SK-N-SH (cell line): ENCODE results near the gene TXNRD2. TPM values are rescaled to one million over a fixed set of nuclear protein-coding genes. Genes with fewer than 3 reads are reported as not detected.

ENCODE experiments used
- CTCF ChIA-PET: fragments of 300-600, 350-600 bp; formaldehyde crosslinking; extraction: SDS; loops from one replicate; lab custom pipeline; 2021; lab: Yijun Ruan, JAX
- POLR2A ChIA-PET: fragments of 350-600 bp; sonication (Branson Sonifier 250); formaldehyde crosslinking; extraction: SDS; loops from one replicate; lab custom pipeline; 2020; ENCODE audit warnings: antibody characterized with exemption, inconsistent platforms; lab: Yijun Ruan, JAX
- DNase-seq: peaks from one replicate; pipeline ENCODE4 v3.0.0; 2012
- H2AFZ ChIP-seq: fragments of 200-600 bp; sonication (generic); 2 replicates; pipeline ENCODE4 v1.8.1; 2016; ENCODE audit warnings: antibody characterized with exemption, mild to moderate bottlenecking, low read depth
- H3F3A ChIP-seq: fragments of 200-600 bp; sonication (generic); replicated peaks from 2 replicates; pipeline ENCODE3; 2016; ENCODE audit warnings: antibody characterized with exemption, mild to moderate bottlenecking; ENCODE audit not compliant: insufficient read depth
- H3K27ac ChIP-seq, 2 experiments: fragments of 200-500 bp in 1 of 2; fragments of 200-600 bp in 1 of 2; sonication (Bioruptor generic) in 1 of 2; sonication (generic), shearing (Covaris generic) in 1 of 2; 2 replicates each; pipeline versions ENCODE4 v1.5.1 to v1.6.1; 2014 to 2016; ENCODE audit warnings: low read depth in 2 of 2, inconsistent platforms in 1 of 2, low read length in 1 of 2, mild to moderate bottlenecking in 1 of 2, mixed read lengths in 1 of 2
- H3K27me3 ChIP-seq: fragments of 200-600 bp; sonication (generic), shearing (Covaris generic); 2 replicates; pipeline ENCODE4 v1.6.1; 2016; ENCODE audit warnings: mixed run types; ENCODE audit not compliant: insufficient read depth
- H3K36me3 ChIP-seq, 2 experiments: fragments of 200-500 bp in 1 of 2; fragments of 200-600 bp in 1 of 2; sonication (Bioruptor generic) in 1 of 2; sonication (generic) in 1 of 2; replicated peaks in 1 of 2; 2 replicates each; pipeline versions ENCODE3 to v1.5.1; 2014 to 2016; ENCODE audit warnings: low read length in 1 of 2, mild to moderate bottlenecking in 1 of 2; ENCODE audit not compliant: insufficient read depth in 2 of 2, control insufficient read depth in 1 of 2
- H3K4me1 ChIP-seq, 2 experiments: fragments of 200-500 bp in 1 of 2; fragments of 200-600 bp in 1 of 2; sonication (Bioruptor generic) in 1 of 2; sonication (generic), shearing (Covaris generic) in 1 of 2; 2 replicates each; pipeline versions ENCODE4 v1.5.1 to v1.6.1; 2014 to 2016; ENCODE audit warnings: low read depth in 1 of 2, low read length in 1 of 2, mixed run types in 1 of 2; ENCODE audit not compliant: insufficient read depth in 2 of 2, control insufficient read depth in 1 of 2
- H3K4me2 ChIP-seq: fragments of 200-600 bp; sonication (generic), shearing (Covaris generic); 2 replicates; pipeline ENCODE4 v1.6.1; 2017; ENCODE audit warnings: mixed run types
- H3K4me3 ChIP-seq, 2 experiments: fragments of 200-500 bp in 1 of 2; fragments of 200-600 bp in 1 of 2; sonication (Bioruptor generic) in 1 of 2; sonication (generic), shearing (Covaris generic) in 1 of 2; 2 replicates each; pipeline versions ENCODE4 v1.5.1 to v1.8.1; 2014 to 2016; ENCODE audit warnings: low read depth in 2 of 2, inconsistent platforms in 1 of 2, low read length in 1 of 2, mild to moderate bottlenecking in 1 of 2, mixed read lengths in 1 of 2, moderate library complexity in 1 of 2
- H3K79me2 ChIP-seq: fragments of 200-600 bp; sonication (generic); 2 replicates; pipeline ENCODE4 v1.8.1; 2017; ENCODE audit warnings: mild to moderate bottlenecking; ENCODE audit not compliant: insufficient read depth
- H3K9ac ChIP-seq: fragments of 200-600 bp; sonication (generic); 2 replicates; pipeline ENCODE4 v1.6.1; 2017; ENCODE audit warnings: mixed run types
- H3K9me2 ChIP-seq: fragments of 200-600 bp; sonication (generic); 2 replicates; pipeline ENCODE4 v1.6.1; 2017; ENCODE audit warnings: mixed run types
- H3K9me3 ChIP-seq: fragments of 200-600 bp; sonication (generic); 2 replicates; pipeline ENCODE4 v1.6.1; 2017; ENCODE audit warnings: mixed run types, mild to moderate bottlenecking, moderate library complexity
- H4K20me1 ChIP-seq: fragments of 200-600 bp; sonication (generic); 2 replicates; pipeline ENCODE4 v1.6.1; 2017; ENCODE audit warnings: mild to moderate bottlenecking, mixed run types; ENCODE audit not compliant: insufficient read depth
- CTCF ChIP-seq: fragments of 200-600 bp; sonication (generic); IDR thresholded peaks from 2 replicates; pipeline ENCODE4 v1.6.1; 2017; ENCODE audit warnings: antibody characterized with exemption, mild to moderate bottlenecking, moderate library complexity
- EZH2phosphoT487 ChIP-seq: fragments of 200-600 bp; sonication (generic); IDR thresholded peaks from 2 replicates; pipeline ENCODE4 v1.6.1; 2017; ENCODE audit warnings: low read depth, mixed run types, mild to moderate bottlenecking, antibody characterized with exemption, moderate library complexity, borderline replicate concordance
- FOSL2 ChIP-seq: IDR thresholded peaks from 2 replicates; pipeline ENCODE4 v1.4.0; 2012; ENCODE audit warnings: low read depth, mild to moderate bottlenecking, moderate library complexity, borderline replicate concordance
- FOXM1 ChIP-seq: IDR thresholded peaks from 2 replicates; pipeline ENCODE4 v1.4.0; 2012; ENCODE audit warnings: low read depth, mild to moderate bottlenecking
- GABPA ChIP-seq: IDR thresholded peaks from 2 replicates; pipeline ENCODE4 v1.4.0; 2012; ENCODE audit warnings: low read depth, mild to moderate bottlenecking
- JUND ChIP-seq: IDR thresholded peaks from 2 replicates; pipeline ENCODE4 v1.4.0; 2012
- MEF2A ChIP-seq: IDR thresholded peaks from 2 replicates; pipeline ENCODE4 v1.4.0; 2012; ENCODE audit warnings: low read depth, borderline replicate concordance
- MXI1 ChIP-seq: IDR thresholded peaks from 2 replicates; pipeline ENCODE4 v1.6.1; 2012; ENCODE audit warnings: mild to moderate bottlenecking, low read depth, low read length, improper control_type of control experiment
- NRF1 ChIP-seq: IDR thresholded peaks from 2 replicates; pipeline ENCODE4 v1.6.1; 2012; ENCODE audit warnings: low read depth, mild to moderate bottlenecking, low read length
- PBX3 ChIP-seq: IDR thresholded peaks from 2 replicates; pipeline ENCODE4; 2012
- POLR2AphosphoS5 ChIP-seq: IDR thresholded peaks from 2 replicates; pipeline ENCODE4 v1.6.1; 2012; ENCODE audit warnings: low read depth, low read length
- RAD21 ChIP-seq: IDR thresholded peaks from 2 replicates; pipeline ENCODE4 v1.6.1; 2012; ENCODE audit warnings: mild to moderate bottlenecking, low read length
- REST ChIP-seq: IDR thresholded peaks from 2 replicates; pipeline ENCODE4 v1.6.1; 2012; ENCODE audit warnings: mild to moderate bottlenecking, low read depth, low read length, moderate library complexity
- RFX5 ChIP-seq: IDR thresholded peaks from 2 replicates; pipeline ENCODE4 v1.6.1; 2012; ENCODE audit warnings: mild to moderate bottlenecking, improper control_type of control experiment, low read length
- RXRA ChIP-seq: IDR thresholded peaks from 2 replicates; pipeline ENCODE4 v1.4.0; 2012; ENCODE audit warnings: low read depth, mild to moderate bottlenecking, borderline replicate concordance
- SIN3A ChIP-seq: IDR thresholded peaks from 2 replicates; pipeline ENCODE4 v1.6.1; 2012; ENCODE audit warnings: low read depth, mild to moderate bottlenecking, low read length, moderate library complexity, borderline replicate concordance
- SMC3 ChIP-seq: IDR thresholded peaks from 2 replicates; pipeline ENCODE4 v1.6.1; 2012; ENCODE audit warnings: low read depth, low read length, improper control_type of control experiment
- TEAD4 ChIP-seq: IDR thresholded peaks from 2 replicates; pipeline ENCODE4 v1.4.0; 2012; ENCODE audit warnings: mild to moderate bottlenecking, borderline replicate concordance; ENCODE audit not compliant: insufficient read depth
- USF2 ChIP-seq: fragments of 150-350 bp; IDR thresholded peaks from 2 replicates; pipeline ENCODE4 v1.6.1; 2017; ENCODE audit warnings: antibody characterized with exemption, low read length, low read depth, borderline replicate concordance
- YY1 ChIP-seq: IDR thresholded peaks from 2 replicates; pipeline ENCODE4 v1.4.0; 2012; ENCODE audit warnings: low read depth, mild to moderate bottlenecking
- ZBTB33 ChIP-seq: IDR thresholded peaks from 2 replicates; pipeline ENCODE4 v1.4.0; 2012; ENCODE audit warnings: low read depth, borderline replicate concordance
- WGBS: methylation state at CpG from one replicate; pipeline ENCODE4 v1.1.6; 2017; ENCODE audit warnings: low lambda C conversion rate; 5-methylcytosine and 5-hydroxymethylcytosine counted together
- polyA plus RNA-seq, 3 experiments: library from polyadenylated mRNA; depleted of rRNA; stranded (reverse); fragments of >200 nt; gene quantifications; 2 replicates each; pipeline ENCODE4 v1.2.3, GENCODE V29; 2012

Gene TXNRD2
- 33.5 and 34.7 TPM in 2 replicates for polyA plus RNA-seq (2012; rRNA removed)
- polyA plus RNA-seq (2012; cell fraction: cytosol; rRNA removed): 16.1 and 21.5 TPM in 2 replicates
- 59.6 and 61.9 TPM in 2 replicates for polyA plus RNA-seq (2012; cell fraction: nucleus; rRNA removed)

- Histone ChIP-seq H3K79me2 (peaks cover 77% of the 10 kb centered on the region), H4K20me1 (no peaks in the 10 kb centered on the region), H3K4me1 (peaks cover 14 to 23% of the 10 kb centered on the region in 2 experiments; a peak in 3 of 4 replicates), H3K9me2 (no peaks in the 10 kb centered on the region), H3K4me2 (peak within 1 kb of the TSS; percentile 98), H3K9me3 (no peaks in the 10 kb centered on the region), H3F3A (peaks cover 28% of the 10 kb centered on the region), H3K36me3 (peaks cover 0 to 2% of the 10 kb centered on the region in 2 experiments), H2AFZ (peak within 1 kb of the TSS; percentile 73), H3K9ac (peak within 1 kb of the TSS; percentile 97), H3K27ac (peak within 1 kb of the TSS; percentile 91 to 96), H3K27me3 (no peaks in the 10 kb centered on the region), H3K4me3 (peak within 1 kb of the TSS; percentile 73 to 75)
- ChIA-PET CTCF (interaction anchor here (1.0 to 3.5 kb wide), 5 partner anchors 31 to 211 kb away, joined by 3 to 15 read pairs (median 7); no protein-coding TSS in a partner anchor), POLR2A (no interaction called here)
- DNase-seq: peak; percentile 96
- WGBS: under 1% methylated on average over 18 of the region's 63 CpGs
- TF ChIP-seq SMC3: no peak
- peak; percentile 42; the same call in 1 of the 2 replicates for TF ChIP-seq MXI1
- TF ChIP-seq JUND: no peak
- TF ChIP-seq POLR2AphosphoS5: peak; percentile 59
- TF ChIP-seq GABPA: peak; percentile 47
- no peak for TF ChIP-seq RFX5
- 0 out of 2 replicates have a peak, but pooled peaks have one; percentile 19 for TF ChIP-seq SIN3A
- TF ChIP-seq USF2: no peak
- no peak for TF ChIP-seq CTCF
- no peak for TF ChIP-seq FOXM1
- TF ChIP-seq YY1: peak; percentile 89
- TF ChIP-seq NRF1: no peak
- no peak for TF ChIP-seq TEAD4
- TF ChIP-seq RAD21: no peak
- no peak for TF ChIP-seq PBX3
- no peak for TF ChIP-seq REST
- TF ChIP-seq EZH2phosphoT487: no peak
- no peak for TF ChIP-seq FOSL2
- no peak for TF ChIP-seq MEF2A
- TF ChIP-seq RXRA: no peak
- no peak for TF ChIP-seq ZBTB33
These were observed at the start of gene TXNRD2, which contains the start of gene COMT for GRCh38 chr22:19941365-19942082. TSS of gene TXNRD2 (minus strand) at chr22:19941818. CDS start at chr22:19941803, 15 bp downstream. TSS of gene COMT (plus strand) at chr22:19941772. CDS start at chr22:19962527, 20,755 bp downstream.
